Keratinocyte (primary cell): ENCODE measurements around the gene CCT2.

Source experiments
- CTCF ChIP-seq, 3 experiments: IDR thresholded peaks in 1 of 3; conservative IDR thresholded peaks in 1 of 3; optimal IDR thresholded peaks in 1 of 3; 2 replicates in 2 of 3; 3 replicates in 1 of 3; pipeline versions ENCODE3 to v1.5.1; 2011; ENCODE audit warnings: low read length in 3 of 3, mild to moderate bottlenecking in 3 of 3, moderate library complexity in 2 of 3, control low read depth in 1 of 3, inconsistent platforms in 1 of 3; ENCODE audit not compliant: insufficient read depth in 2 of 3; ENCODE audit errors: extremely low read depth in 1 of 3
- EZH2 ChIP-seq: IDR thresholded peaks from one replicate; pipeline ENCODE4 v1.6.1; 2012; ENCODE audit warnings: inconsistent platforms, mild to moderate bottlenecking, low read length, moderate library complexity

- TF ChIP-seq CTCF (optimal IDR thresholded peaks at IDR 0.05 in 1 of 3, IDR thresholded peaks at IDR 0.05 in 1 of 3, conservative IDR thresholded peaks at IDR 0.05 in 1 of 3; ENCODE audit: extremely low read depth in 1 of 3, insufficient read depth in 2 of 3, low read length in 3 of 3) (no peak), EZH2 (no peak)
Measured at GRCh38 chr12:69555461-69555860, 29.8 kb upstream of the CCT2 start.
